Measurements from ENCODE around the gene TFCP2L1. TPM values are rescaled to one million over a fixed set of nuclear protein-coding genes. Genes with fewer than 3 reads are reported as not detected.

TFCP2L1 gene
- total and polyA plus RNA-seq, 2 experiments from 2014 or later, result 0.94 to 6.4 TPM

DNA sequence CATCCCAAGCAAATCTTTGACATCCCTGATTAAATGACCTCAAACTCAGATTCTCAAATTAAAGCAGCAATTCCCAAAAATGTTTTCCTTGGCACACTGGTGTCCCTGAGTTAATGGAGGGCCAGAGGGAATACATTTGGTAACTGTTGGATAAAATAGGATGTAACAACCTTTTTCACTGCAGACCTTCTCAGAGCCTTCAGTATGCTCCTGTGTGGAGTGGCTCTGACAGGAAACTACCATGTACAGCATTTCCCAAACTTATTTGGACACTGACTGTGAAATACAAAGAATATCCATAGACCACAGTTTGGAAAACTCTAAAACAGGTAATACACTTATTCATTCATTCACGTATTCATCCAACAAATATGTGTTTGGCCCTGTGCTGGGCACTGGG lies 91.8 kb downstream of the TFCP2L1 start:
- Histone ChIP-seq H3K79me2 (replicated peaks; ENCODE audit: insufficient read depth) (no peaks in the 10 kb centered on the region), H3F3A (replicated peaks; ENCODE audit: low read depth) (no peaks in the 10 kb centered on the region), H3K9me2 (ENCODE audit: insufficient read depth) (no peaks in the 10 kb centered on the region), H3K4me2 (no peak overlapping the region), H2AFZ (no peak overlapping the region), H3K4me1 (ENCODE audit: insufficient read depth) (no peaks in the 10 kb centered on the region), H3K27me3 (ENCODE audit: insufficient read depth) (no peaks in the 10 kb centered on the region), H3K27ac (ENCODE audit: low read depth) (no peak overlapping the region), H3K4me3 (no peak overlapping the region), H4K20me1 (replicated peaks; ENCODE audit: insufficient read depth) (no peaks in the 10 kb centered on the region; the same call in 1 of the 2 replicates), H3K36me3 (ENCODE audit: insufficient read depth) (no peaks in the 10 kb centered on the region)
- no peaks in the 10 kb centered on the region for H3K36me3 Mint-ChIP-seq (ENCODE audit: low read depth)
- ATAC-seq (no peak), DNase-seq (ENCODE audit: low spot score) (no peak)
- peaks cover 14% of the 10 kb centered on the region for H3K27me3 Mint-ChIP-seq (ENCODE audit: insufficient read depth, low read depth, poor library complexity)
- no peaks in the 10 kb centered on the region for H3K9me3 Mint-ChIP-seq
- peaks cover 15% of the 10 kb centered on the region for H3K4me1 Mint-ChIP-seq
- H3K27ac Mint-ChIP-seq, result no peak overlapping the region
- TF ChIP-seq ZNF331 (CRISPR knock-in tag; IDR thresholded peaks at IDR 0.05; ENCODE audit: low read depth) (no peak), JUNB (IDR thresholded peaks at IDR 0.05; ENCODE audit: unreplicated experiment) (no peak), CTCF (conservative IDR thresholded peaks at IDR 0.05; ENCODE audit: low read depth in 2 of 2) (no peak), ETS1 (IDR thresholded peaks at IDR 0.05) (no peak), ZNF114 (CRISPR knock-in tag; IDR thresholded peaks at IDR 0.05) (no peak), EZH2phosphoT487 (IDR thresholded peaks at IDR 0.05; ENCODE audit: unreplicated experiment) (no peak), POLR2AphosphoS5 (IDR thresholded peaks at IDR 0.05; ENCODE audit: low read depth) (no peak), ZNF462 (CRISPR knock-in tag; IDR thresholded peaks at IDR 0.05) (no peak), REST (IDR thresholded peaks at IDR 0.05; ENCODE audit: unreplicated experiment) (no peak), CREB1 (CRISPR knock-in tag; IDR thresholded peaks at IDR 0.05; ENCODE audit: low read depth) (no peak), NANOG (IDR thresholded peaks at IDR 0.05; ENCODE audit: borderline replicate concordance) (no peak), EZH2 (IDR thresholded peaks at IDR 0.05; ENCODE audit: low read depth, unreplicated experiment) (no peak), STAT1 (IDR thresholded peaks at IDR 0.05; ENCODE audit: unreplicated experiment) (no peak)
- H3K4me3 Mint-ChIP-seq, result no peak overlapping the region

Data from GM23338 (cell line).